ENCODE results near the gene TAF1C.
"Not testable (repeated sequence)": the region's sequence is repeated elsewhere in the genome, so short reads cannot be mapped to it uniquely, and the experiment has no call there.

TAF1C gene

GRCh38 chr16:84207251-84207650 lies 20.4 kb upstream of the TAF1C start:
- H3K36me3 ChIP-seq (ENCODE audit: control insufficient read depth, insufficient read depth, low read length) = no peaks in the 10 kb centered on the region
- H3K27me3 ChIP-seq (replicated peaks; ENCODE audit: control insufficient read depth, insufficient read depth, low read length) = no peaks in the 10 kb centered on the region

GRCh38 chr16:84205976-84206691 lies 19.3 kb upstream of the TAF1C start:
- DNase-seq (ENCODE audit: extremely low read depth, insufficient read length) = no peak
- Histone ChIP-seq H3K27me3 (replicated peaks; ENCODE audit: control insufficient read depth, insufficient read depth, low read length) (no peaks in the 10 kb centered on the region), H3K36me3 (ENCODE audit: control insufficient read depth, insufficient read depth, low read length) (no peaks in the 10 kb centered on the region), H3K4me3 (replicated peaks; ENCODE audit: low read depth, low read length) (no peak overlapping the region)
- no peak for TF ChIP-seq CTCF (IDR thresholded peaks at IDR 0.05; ENCODE audit: insufficient read depth, low read length, poor library complexity, severe bottlenecking)

More at GRCh38 chr16:84207251-84207650, 20.4 kb upstream of the TAF1C start:
- no peak for TF ChIP-seq CTCF (IDR thresholded peaks at IDR 0.05; ENCODE audit: insufficient read depth, low read length, poor library complexity, severe bottlenecking)
- DNase-seq (ENCODE audit: extremely low read depth, insufficient read length) = no peak
- H3K4me3 ChIP-seq (replicated peaks; ENCODE audit: low read depth, low read length) = no peak overlapping the region

GRCh38 chr16:84205123-84205522 lies 18.3 kb upstream of the TAF1C start:
- DNase-seq (ENCODE audit: extremely low read depth, insufficient read length); H3K36me3 ChIP-seq (ENCODE audit: control insufficient read depth, insufficient read depth, low read length); H3K4me3 ChIP-seq (replicated peaks; ENCODE audit: low read depth, low read length); H3K27me3 ChIP-seq (replicated peaks; ENCODE audit: control insufficient read depth, insufficient read depth, low read length): not testable (repeated sequence)

GRCh38 chr16:84204551-84204950 lies 17.7 kb upstream of the TAF1C start:
- not testable (repeated sequence) for DNase-seq (ENCODE audit: extremely low read depth, insufficient read length); H3K27me3 ChIP-seq (replicated peaks; ENCODE audit: control insufficient read depth, insufficient read depth, low read length); H3K36me3 ChIP-seq (ENCODE audit: control insufficient read depth, insufficient read depth, low read length); H3K4me3 ChIP-seq (replicated peaks; ENCODE audit: low read depth, low read length)

- no peak for TF ChIP-seq CTCF (IDR thresholded peaks at IDR 0.05; ENCODE audit: insufficient read depth, low read length, poor library complexity, severe bottlenecking)
- DNase-seq (ENCODE audit: extremely low read depth, insufficient read length) = no peak
These were observed 13.0 kb upstream of the TAF1C start for GRCh38 chr16:84199861-84200260.

GRCh38 chr16:84199097-84199496 lies 12.2 kb upstream of the TAF1C start:
- no peak for DNase-seq (ENCODE audit: extremely low read depth, insufficient read length)
- H3K4me3 ChIP-seq (replicated peaks; ENCODE audit: low read depth, low read length) = no peak overlapping the region
- TF ChIP-seq CTCF (IDR thresholded peaks at IDR 0.05; ENCODE audit: insufficient read depth, low read length, poor library complexity, severe bottlenecking) = no peak
- no peaks in the 10 kb centered on the region for H3K36me3 ChIP-seq (ENCODE audit: control insufficient read depth, insufficient read depth, low read length)
- no peaks in the 10 kb centered on the region for H3K27me3 ChIP-seq (replicated peaks; ENCODE audit: control insufficient read depth, insufficient read depth, low read length)

More at GRCh38 chr16:84199861-84200260, 13.0 kb upstream of the TAF1C start:
- Histone ChIP-seq H3K4me3 (replicated peaks; ENCODE audit: low read depth, low read length) (no peak overlapping the region), H3K27me3 (replicated peaks; ENCODE audit: control insufficient read depth, insufficient read depth, low read length) (no peaks in the 10 kb centered on the region), H3K36me3 (ENCODE audit: control insufficient read depth, insufficient read depth, low read length) (no peaks in the 10 kb centered on the region)

GRCh38 chr16:84198401-84198800 lies 11.5 kb upstream of the TAF1C start:
- Histone ChIP-seq H3K27me3 (replicated peaks; ENCODE audit: control insufficient read depth, insufficient read depth, low read length) (no peaks in the 10 kb centered on the region), H3K4me3 (replicated peaks; ENCODE audit: low read depth, low read length) (no peak overlapping the region), H3K36me3 (ENCODE audit: control insufficient read depth, insufficient read depth, low read length) (no peaks in the 10 kb centered on the region)
- no peak for DNase-seq (ENCODE audit: extremely low read depth, insufficient read length)
- no peak for TF ChIP-seq CTCF (IDR thresholded peaks at IDR 0.05; ENCODE audit: insufficient read depth, low read length, poor library complexity, severe bottlenecking)
